Stimulated activated CD4-positive, alpha-beta T cell treated with anti-CD3 and anti-CD28 coated beads, Interleukin-12 subunit alpha, Interleukin-12 subunit beta, amount 100 ng/mL, for 24 hours (primary cell): ENCODE data around the gene MAML2.
"Not testable (repeated sequence)": the region's sequence is repeated elsewhere in the genome, so short reads cannot be mapped to it uniquely, and the experiment has no call there.

Source experiments
- DNase-seq, 2 experiments: peaks; one replicate each; pipeline ENCODE4 v3.0.0-alpha.2; 2020; ENCODE audit warnings: low read depth in 2 of 2

The MAML2 gene

DNA sequence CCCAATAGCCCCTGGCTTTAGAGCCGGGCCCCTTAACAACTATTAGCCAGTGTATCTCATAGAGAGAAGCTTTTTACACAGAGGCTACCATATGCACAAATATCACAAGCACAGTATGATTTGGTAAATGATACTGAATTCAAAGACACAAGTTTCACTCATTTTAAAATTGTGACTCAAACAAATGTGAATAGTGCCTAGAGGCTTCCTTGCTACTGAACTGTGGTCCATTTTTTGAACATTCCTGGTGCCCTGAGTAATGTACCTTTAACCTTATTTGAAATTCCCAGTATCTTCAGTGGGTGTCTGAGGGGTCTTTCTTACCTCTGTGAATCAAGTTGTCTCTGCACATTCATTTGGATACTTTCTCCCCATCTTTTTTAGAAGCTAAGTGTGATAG lies 156.2 kb downstream of the MAML2 start:
- DNase-seq = no peak

DNA sequence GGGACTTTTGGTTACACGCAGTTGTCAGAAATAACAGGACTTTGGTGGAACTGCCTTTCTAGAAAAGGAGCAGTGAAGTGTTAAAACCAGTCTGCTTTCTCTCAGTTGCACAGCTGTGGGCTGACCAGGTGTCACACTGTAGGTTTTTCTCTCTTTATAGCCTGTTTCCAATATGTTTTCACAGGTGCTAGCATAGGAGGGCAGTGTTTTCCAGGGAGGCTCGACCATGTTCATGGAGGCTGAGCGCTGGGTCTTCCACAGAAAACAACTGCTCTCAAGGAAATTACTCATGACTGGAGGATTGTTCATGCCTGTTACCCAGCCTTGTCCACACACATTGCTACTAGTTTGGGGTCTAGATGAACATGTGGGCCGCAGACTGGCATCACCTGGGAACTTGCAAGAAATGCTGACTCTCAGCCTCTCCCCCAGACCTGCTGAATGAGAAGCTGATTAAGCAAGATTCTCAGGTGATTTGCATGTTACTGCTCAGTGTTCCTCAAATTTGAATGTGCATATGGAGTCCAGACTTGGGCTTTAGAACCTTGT lies 157.7 kb downstream of the MAML2 start:
- no peak for DNase-seq

DNA sequence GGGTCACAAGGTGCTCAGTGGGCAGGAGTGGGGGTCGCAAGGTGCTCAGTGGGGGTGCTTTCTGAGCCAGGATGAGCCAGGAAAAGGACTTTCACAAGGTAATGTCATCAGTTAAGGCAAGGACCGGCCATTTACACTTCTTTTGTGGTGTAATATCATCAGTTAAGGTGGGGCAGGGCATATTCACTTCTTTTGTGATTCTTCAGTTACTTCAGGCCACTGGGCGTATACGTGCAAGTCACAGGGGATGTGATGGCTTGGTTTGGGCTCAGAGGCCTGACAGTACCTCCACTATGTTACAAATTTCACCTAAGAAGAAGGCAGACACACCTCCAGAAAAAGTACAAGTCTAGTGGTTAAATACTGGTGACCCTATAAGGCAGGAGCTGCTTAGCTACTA lies 162.1 kb downstream of the MAML2 start:
- DNase-seq = not testable (repeated sequence)

GRCh38 chr11:96180341-96180740 lies 162.7 kb downstream of the MAML2 start:
- no peak for DNase-seq

DNA sequence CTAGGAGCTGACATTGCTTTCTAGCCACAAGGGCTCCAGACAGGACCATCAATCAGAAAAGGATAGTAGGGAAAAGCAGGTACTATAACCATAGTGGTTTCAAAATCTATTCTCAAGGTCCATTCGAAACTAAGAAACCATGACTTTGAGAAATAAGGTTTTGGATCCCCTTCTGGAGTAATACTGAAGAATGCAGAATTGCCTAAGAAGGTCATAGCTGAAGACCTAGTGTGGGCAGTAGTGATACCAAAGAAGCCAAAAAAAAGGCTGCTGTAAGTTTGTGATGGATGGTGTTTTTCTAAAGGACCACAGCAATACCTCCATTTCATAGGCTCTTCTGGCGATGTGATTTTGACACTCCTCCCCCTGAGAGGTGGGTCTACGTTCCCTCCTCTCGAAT lies 163.1 kb downstream of the MAML2 start:
- DNase-seq = no peak

GRCh38 chr11:96178887-96179279 lies 164.1 kb downstream of the MAML2 start:
- DNase-seq = no peak

DNA sequence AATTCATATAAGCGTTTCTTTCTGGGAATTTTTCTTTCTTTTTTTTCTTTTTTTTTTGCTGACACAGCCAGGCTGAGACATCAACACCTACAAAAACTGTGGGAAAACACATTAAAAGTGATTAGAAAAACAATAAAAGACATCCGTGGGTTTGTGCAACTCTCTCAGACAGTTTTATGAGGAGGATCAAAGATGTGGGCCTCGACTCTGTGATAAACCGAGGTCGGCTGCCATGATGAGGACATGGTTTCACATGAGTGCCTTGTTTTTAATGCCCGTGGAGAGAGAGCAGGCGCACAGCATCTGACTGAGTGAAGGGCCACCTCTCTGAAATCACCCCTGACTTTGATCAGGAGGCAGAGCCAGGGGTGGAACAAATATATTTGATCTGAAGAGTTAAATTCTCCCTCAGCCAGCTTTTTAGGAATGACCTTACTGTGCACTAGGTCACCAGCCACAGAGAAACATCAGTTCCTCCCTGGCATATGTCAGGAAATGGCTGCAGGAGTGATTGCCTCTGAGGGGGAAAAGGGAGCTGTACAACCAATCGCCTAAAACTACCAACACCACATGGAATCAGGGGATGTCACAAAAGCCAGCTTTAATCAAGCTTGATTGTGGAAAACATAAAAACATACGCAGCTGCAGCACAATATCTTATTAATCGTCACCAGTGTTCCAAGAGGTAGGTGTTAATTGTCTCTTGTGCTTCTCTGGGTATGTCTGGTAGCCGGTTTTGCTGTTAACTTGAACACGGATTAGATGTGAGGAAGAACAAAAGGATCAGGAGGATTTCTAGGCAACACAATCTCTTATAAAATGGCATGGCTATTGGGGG lies 164.7 kb downstream of the MAML2 start:
- DNase-seq = no peak

DNA sequence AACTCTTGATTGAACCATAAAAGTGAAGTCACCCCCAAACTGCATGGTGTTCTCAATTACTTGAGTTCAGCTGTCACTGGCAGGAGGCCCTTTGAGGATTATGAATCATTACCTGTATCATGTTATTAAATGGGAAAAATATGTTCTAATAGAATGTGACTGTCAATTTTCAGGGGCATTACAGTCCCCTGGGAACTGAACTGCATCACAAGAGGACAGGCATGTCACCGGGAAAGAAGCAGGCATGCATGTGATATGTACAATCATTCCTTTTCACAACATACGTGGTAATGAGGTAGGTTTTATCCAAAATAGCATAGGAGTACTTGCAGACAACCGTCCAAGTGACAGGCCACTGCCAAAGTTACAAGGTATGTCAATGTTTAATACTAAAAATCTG lies 165.8 kb downstream of the MAML2 start:
- no peak for DNase-seq

DNA sequence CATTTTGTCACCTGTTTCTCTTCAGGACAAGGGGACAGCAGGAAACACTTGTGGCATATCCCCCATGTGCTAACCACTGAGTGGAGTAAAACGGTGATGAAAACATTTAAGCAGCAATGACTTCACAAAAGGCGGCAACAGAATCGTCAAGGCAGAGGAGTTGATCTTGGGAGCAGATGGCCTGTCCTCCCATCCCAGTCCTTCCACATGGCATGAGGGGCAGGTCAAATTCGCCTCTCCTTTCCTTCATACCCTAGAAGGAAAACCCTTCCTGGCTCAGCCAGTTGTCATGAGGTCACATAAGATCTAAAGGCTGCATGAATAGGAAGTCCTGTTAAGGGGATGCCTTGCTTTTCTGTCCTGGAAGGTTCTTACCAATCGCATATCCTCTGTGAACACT lies 169.1 kb downstream of the MAML2 start:
- DNase-seq = no peak

- DNase-seq = no peak
Observed at GRCh38 chr11:96173422-96173821, 169.6 kb downstream of the MAML2 start.

DNA sequence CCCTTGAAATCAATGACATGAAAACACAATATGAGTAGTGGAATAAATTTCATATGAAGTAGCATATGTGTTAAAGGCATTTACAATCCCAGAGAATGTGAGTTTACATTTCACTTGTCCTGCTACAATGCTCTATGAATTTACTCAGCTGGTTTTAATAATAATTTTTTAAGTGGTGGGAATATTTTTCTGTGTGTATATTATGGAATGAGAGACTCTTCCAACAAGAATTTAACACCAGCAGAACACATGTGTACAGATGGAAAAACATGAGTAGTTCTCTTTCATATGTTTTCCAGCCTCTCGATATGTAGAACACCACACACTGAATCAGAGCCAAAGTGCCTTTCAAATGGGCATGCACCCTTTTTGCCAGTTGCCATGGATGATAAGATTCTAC lies 170.4 kb downstream of the MAML2 start:
- DNase-seq = no peak

DNA sequence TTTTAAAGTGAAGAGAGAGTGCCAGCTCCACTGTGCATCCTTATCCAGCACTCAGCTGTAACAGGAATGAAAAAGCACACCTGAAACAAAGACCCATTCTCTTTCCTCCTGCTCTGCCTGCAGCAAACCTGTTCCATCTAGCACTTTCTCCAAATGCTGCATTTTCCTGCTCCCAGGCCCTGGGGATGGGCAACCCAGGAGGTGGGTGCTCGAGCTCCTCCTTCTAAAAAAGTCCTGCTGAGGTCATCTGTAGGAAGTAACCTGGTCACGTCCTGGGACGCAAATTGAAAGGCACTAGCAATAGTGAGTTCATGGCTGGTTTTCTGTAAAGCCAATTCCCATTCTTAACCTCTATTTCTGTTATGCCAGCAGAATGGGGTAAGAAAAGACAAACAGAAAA lies 173.7 kb downstream of the MAML2 start:
- DNase-seq = no peak

- DNase-seq = no peak
Observed at GRCh38 chr11:96168623-96169022, 174.4 kb downstream of the MAML2 start.

GRCh38 chr11:96167787-96168186 lies 175.2 kb downstream of the MAML2 start:
- no peak for DNase-seq

DNA sequence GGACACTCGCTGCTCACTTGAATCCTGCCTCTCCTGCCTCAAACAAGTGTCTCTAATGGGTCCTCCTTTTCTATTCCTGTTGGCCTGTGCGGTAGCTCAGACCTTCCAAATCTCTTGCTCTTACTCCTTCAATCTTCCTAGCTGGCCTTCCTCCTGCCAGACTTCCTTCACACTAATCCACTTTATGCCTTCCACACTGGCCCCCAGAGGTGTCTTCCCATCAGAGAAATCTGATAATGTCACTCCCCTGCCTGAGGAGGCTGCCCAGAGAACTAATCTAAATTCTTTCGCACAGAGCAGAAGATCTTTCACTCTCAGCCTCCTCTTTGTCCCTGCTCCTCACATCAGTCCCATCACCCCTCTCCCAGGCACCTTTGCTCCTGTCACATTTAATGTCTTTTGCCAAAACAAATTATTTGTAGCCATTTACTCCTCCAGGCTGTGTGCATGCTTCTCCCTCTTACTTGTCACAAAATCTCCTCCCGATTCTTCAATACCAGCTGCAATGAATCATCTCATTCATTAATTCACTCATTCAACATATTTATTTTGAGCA lies 175.7 kb downstream of the MAML2 start:
- no peak for DNase-seq

GRCh38 chr11:96162816-96163499 lies 180.0 kb downstream of the MAML2 start:
- no peak for DNase-seq

DNA sequence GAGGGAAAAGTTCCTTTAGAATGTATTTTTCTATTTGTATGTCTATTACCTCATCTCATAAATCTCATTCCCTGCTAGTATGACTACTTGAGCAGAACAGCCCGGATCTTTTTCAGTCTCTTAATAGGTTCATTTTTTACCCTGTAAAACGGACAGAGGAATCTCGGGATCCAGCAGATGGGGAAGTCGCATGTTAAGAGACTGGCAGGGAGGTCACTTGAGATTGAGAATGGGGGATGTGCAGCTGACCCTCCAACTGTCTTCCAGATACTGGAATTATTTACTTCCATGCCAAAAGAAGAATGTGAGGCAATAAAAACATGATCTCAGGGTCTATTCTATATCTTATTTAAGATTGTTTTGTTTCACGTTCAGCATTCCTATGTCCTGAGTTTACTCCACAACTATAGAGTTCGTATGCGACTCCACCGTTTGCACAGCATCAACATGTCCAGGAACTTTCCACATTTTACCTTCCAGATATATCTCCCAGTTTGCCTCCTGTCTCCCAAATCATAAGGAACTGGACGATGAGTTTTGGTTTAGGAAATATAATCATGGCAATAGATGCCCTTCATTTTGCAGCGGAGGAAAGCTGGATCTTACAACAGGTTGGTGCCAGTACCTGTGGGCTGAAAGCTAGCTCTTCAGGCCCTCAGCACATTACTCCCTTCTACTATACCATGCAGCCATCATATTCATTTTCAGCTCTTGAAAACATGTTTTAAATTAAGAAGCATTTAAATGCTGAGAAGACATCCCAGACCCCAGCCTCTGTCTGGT lies 181.5 kb downstream of the MAML2 start:
- DNase-seq = no peak

DNA sequence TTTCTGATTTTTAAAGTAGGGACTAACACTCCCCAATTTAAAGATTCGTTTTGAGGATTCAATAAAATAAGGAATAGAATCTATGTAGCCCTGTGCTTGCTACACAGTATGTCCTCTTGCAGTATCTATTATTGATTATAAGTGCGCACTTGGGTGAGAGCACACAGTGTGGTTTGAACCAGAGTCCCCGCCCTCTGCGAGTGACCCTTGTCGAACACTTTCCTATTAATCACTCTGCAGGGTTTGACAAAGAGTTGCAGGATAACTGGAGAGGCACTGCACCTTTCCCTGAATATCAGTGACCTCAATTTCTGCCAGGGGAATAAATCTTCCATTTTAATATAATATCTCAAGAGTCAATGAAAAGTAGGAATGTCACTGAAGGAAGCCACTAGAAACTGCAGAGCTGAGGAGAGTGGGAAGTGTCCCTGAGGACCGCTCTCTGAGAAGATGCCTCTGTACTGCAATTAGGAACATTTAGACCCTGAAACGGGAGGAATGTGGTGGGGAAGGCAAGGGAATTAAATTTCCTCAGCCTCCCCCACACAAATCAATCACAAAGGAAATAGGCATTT lies 182.2 kb downstream of the MAML2 start:
- no peak for DNase-seq

DNA sequence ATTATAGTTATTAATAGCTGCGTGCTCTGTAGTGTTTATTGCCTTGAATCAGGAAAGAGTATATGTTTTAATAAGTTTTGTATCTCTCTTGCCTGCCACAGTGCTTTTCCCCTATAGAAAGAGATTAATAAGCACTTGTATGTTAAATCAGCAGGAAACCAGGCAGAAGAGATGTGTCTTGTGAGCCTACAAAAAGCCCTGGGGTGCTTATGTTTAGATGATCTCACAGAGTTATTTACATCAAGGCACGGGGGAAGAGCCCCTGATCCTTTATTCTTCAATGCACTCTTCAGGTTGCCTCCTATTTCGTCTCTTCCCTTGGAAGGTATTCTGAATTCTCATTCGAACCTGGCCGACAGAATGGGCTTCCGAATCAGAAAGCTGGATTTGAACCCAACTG lies 183.0 kb downstream of the MAML2 start:
- DNase-seq = no peak

GRCh38 chr11:96158126-96158525 lies 184.9 kb downstream of the MAML2 start:
- no peak for DNase-seq

- no peak for DNase-seq
Observed at GRCh38 chr11:96157517-96157873, 185.5 kb downstream of the MAML2 start.

DNA sequence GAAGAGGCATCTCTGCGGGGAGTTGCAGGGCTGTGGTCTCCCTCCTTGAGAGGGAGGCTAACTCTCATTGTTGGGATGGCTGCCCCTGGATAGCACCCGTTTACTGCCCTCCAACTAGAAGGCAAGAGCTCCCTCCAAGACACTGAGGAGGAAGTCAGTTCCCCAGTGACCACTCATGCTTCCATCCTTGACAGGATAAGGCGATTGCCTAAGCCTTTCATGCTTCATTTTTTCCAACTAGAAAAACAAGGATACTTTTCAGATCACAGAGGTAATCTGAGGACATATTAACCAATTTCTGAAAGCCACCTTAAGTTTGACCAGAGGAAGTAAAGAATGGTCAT lies 186.6 kb downstream of the MAML2 start:
- DNase-seq = no peak
